NCI-H526 (cell line): ENCODE results near the gene NOS2.
"Not testable (repeated sequence)": the region's sequence is repeated elsewhere in the genome, so short reads cannot be mapped to it uniquely, and the experiment has no call there.

Source experiments
- DNase-seq, 2 experiments: peaks; one replicate each; lab custom pipeline; 2025; lab: John Stamatoyannopoulos, UW

Gene NOS2

DNA sequence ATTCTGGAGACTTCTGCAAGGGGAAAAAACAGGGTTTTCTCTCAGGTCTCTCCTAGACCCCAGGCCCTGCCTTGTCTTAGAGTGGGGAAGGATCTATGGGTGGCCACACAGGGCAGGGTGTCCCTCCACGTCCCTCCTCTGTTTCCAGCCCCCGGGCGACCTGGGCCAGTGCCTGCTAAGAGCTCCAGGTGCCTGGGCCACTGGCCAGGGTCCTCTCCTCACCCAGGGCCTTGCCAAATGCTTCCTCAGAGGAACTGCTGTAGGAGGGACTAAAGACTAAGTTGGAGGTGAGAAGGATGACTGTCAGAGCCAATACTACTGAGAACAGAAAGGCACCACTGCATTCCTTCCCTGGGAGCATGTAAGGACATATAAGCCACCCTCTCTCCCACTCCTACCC is 11.4 kb downstream of the NOS2 start:
- no peak for DNase-seq

DNA sequence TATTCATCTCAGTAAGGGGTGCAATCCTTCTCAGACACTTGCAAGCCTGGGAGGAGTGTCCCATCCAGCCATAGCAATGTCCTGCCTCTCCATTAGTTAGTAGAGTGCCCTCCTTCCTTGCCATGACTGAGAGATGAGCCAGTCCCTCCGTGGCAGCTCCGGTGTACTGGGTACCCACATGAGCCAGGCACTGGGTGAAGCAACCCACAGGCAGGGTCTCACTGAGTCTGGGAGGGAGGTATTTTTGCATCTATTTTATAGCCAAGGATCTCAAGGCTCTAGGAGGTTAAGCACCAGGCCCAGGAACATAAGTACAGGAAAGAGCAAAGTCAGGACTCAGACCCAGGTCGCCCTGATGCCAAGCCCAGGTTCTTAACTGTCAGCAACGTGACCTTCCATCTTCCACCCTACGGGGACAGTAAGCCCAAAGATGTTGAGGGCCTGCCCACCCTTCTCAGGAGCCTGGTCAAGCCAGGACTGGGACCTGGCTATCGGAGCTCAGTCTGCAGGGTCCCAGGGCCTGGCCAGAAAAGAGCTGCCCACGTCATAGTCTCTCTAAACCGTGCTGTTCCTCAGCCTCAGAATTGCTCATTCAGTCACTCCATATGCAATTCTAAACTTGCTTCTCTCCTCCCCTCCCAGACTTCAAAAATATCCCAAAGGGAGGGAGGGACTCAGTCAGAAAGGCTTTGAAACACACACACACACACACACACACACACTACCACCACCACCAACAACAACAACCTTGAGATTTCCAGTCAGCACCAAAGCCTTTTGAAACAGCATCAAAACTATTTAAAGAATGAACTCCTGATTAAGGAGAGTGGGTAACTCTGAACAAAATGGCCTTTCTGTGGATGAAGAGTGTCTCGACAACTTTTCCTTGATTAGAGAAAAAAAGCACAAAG is 16.6 kb downstream of the NOS2 start:
- no peak for DNase-seq

DNA sequence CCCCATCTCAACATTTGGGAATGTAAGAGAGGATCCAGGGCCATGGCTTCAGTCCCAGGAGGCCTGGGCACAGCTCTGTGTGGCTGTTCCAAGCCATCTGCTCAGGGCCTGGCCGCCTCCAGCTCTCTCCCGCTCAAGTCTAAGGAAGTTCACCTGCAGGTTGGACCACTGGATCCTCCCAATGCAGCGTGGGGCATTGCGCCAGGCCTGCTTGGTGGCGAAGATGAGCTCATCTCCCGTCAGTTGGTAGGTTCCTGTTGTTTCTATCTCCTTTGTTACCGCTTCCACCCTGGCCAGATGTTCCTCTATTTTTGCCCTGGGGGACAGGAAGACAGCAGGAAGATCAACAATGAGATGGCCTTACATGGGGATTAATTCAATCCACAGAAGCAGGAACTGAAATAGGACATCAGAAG is 17.5 kb downstream of the NOS2 start:
- no peak for DNase-seq

DNA sequence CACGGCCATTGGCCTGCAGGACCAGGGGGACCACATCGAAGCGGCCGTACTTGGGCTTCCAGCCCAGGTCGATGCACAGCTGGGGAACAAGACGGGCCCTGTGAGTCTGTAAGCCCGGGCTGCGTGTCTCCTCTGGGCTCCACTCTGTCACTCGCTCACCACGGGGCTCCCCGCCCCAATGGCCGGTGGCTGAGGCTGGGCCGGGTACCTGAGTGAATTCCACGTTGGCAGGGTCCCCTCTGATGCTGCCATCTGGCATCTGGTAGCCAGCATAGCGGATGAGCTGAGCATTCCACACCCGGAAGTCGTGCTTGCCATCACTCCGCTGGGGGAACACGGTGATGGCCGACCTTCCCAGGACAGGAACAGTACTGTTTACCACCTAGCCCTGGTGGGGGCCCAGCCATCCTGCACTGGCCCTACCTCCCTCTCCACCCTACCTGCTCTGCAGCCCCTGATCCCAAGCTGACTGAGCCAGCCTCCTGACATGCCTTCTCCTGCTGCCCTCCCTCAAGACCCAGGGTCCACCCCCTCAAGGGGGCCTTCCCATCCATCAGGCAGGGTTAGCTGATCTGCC is 19.4 kb downstream of the NOS2 start:
- no peak for DNase-seq

DNA sequence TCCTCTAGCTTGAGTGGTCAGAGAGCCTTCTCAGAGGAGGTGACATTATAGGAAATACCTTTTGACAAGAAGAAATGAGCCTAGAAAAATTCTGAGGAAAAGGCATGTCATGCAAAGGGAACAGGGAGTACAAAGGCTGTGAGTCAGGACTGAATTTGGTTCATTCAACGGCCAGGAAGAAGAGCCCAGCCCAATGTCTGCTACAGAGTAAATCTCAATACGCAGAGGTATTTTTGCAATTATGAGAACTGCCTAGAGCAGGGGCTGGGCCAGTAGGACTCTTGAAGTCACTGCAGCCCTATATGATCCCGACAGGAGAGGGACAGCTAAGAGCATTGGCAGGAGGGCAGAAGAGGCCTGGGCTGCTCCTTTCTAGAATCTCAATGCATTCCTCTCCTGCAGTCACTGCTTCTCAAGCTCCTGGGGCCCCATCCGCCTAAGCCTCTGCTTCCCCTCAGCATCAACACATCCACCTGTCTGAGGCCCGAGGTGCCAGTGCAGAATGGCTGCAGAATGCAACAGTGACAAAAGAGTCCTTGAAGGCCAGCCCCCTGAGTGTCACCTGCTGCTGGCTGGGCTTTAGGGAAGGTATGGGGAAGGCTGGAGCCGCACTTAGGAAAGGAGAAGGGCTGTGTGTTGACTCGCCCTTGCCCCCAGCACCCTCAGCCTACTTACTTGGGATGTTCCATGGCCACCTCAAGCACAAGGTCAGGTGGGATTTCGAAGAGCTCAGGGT is 20.1 kb downstream of the NOS2 start:
- no peak for DNase-seq

DNA sequence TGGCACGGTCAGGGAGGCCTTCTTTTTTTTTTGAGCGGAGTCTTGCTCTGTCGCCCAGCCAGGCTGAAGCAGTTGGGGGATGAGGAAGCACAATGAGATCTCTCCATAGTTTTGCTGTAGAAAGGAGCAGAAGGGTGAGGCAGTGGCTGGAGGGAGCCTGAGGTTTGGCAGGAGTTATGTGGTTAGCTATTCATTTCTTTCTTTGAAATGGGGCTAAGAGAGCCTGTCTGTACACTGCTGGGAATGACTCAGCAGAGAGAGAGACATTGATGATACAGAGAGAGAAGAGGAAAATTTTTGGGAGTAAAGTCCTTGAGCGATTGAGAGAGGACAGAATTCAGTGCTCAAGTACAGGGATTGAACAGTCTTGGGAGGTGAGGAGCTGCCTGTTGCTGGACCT is 22.1 kb downstream of the NOS2 start:
- no peak for DNase-seq

DNA sequence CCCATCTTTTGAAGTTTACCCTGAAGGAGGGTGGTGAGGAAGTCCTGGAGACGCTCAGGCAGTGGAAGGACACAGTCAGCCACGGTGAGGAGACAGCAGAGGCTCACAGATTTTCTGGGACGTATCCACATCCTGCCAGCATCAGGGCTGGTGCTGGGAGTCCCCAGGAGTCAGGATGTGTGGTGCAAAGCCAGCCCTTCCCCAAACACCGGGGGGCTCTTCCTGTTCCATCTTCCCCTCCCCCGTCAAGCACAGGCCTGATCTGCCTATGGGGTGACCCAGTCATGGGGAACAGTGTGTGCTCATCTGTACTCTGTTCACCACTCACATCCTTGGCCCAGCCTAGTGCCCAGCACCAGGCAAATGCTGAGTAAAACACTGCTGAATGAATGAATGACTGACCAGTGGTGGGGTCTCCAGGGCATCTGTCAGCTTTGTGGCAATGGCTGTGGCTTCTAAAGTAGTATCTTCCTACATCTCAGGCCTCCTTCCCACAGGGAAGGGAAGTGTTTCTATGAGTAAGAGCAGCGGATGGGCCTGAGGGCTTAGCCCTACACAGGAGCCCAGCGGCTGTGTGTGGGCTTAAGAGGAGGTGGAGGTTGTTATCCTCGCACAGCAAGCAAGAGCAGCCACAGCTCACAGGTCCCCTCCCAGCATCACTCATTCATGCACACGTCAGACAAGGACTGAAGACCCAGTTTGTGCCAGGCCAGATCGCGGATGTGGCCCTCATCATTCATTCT is 23.3 kb downstream of the NOS2 start:
- no peak for DNase-seq

DNA sequence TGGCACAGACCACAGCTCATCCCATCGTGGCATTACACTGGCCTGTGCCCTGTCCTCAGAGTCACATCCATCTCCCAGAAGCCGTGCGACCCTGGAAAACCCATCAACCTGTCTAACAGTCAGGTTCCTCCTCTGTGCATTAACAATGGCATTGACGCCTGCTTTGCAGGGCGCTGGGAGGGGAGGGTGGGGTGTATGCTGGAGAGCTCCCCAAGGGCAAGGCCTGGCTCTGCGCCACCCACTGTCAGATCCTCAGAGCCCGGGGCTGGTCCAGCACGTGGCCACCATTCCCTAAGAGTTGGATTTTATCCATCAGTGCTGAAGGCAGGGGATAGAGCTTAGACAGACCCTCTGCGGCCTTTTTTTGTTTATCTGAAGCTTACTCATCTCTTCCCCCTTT is 28.7 kb downstream of the NOS2 start:
- DNase-seq = no peak

DNA sequence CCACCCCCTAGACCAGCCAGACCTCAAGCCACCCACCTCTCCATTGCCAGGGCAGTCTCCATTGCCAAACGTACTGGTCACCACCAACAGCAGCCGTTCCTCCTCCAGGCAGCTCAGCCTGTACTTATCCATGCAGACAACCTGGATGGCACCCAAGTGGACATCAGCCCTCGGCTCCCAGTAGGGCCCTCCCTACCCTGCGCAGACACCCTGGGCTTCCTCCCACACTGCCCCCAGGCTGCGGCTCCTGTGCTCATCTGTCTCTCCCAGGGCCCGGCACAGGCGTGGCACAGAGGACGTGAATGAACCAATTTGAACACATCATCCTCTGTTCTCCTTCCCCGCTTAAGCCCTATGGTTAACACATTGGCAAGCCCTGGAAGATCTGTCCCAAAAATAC is 29.5 kb downstream of the NOS2 start:
- no peak for DNase-seq

DNA sequence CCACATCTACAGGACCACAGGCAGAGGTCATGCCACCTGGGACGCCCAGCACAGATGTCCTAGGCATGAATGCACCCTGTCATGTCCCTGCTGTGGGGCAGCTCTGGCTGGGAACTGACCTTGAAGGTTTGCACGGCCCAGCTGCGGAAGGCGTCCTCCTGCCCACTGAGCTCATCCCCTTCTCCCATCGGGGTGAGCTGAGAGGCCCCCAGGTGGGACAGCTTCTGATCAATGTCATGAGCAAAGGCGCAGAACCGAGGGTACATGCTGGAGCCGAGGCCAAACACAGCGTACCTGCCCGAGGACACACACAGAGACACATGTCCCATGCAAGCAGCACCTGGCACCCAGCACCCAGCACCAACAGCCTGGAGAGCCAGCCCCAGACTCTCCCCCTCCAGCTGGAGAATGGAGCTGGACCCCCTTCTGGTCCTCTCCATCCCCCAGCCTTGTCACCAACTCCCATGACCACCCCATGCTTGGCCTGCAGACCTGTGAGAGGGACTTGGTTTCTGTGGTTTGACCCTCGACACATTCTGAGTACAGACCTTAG is 31.4 kb downstream of the NOS2 start:
- DNase-seq = no peak

DNA sequence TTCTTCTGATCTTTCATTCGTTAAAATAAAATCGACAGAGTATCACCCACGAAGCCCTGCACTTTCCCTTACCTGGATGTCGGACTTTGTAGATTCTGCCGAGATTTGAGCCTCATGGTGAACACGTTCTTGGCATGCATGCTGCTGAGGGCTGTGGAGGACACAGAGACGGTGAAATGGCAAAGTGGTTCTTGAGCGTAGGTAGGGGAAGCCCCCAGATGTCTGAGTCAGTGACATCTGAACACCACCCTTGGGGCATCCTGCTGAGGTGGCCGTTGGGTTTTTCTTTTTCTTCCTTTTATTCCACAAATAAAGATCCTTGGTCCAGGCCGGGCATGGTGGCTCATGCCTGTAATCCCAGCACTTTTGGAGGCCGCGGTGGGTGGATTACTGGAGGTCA is 33.9 kb downstream of the NOS2 start:
- no peak for DNase-seq

DNA sequence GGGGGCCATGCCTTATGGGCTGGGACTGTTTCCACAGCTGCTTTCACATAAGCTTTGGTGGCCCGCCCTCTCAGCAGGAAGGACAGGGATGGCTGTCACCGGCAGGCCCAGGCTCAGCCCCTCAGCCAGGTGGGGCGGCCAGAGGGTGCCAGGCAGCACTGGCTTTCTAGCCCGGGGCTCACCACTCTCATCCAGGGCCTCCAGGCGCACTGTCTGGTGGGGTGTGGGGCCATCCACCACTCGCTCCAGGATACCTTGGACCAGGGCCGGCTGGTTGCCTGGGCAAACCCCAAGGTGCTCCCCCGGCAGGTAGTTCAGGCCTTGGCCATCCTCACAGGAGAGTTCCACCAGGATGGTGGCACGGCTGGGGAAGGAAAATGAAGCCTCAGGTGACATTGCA is 35.0 kb downstream of the NOS2 start:
- DNase-seq = no peak

DNA sequence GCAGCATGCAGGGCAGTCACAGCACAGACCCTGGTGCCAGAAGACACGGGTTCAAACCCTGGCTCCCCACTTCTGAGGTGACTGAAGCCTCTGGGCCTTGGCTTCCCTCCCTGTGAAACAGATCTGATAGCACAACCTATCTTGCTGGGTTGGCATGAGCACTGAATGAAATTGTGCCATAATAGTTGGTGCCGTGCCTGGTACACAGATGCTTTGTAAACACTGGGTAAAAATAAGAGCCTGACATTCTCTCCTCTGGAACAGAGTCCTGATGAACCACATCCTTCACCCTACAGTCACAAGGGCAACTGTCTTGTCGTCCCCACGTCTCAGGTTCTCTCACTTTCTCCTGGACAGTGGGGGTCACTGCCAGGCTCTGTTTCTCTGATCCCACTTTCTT is 35.7 kb downstream of the NOS2 start:
- no peak for DNase-seq

DNA sequence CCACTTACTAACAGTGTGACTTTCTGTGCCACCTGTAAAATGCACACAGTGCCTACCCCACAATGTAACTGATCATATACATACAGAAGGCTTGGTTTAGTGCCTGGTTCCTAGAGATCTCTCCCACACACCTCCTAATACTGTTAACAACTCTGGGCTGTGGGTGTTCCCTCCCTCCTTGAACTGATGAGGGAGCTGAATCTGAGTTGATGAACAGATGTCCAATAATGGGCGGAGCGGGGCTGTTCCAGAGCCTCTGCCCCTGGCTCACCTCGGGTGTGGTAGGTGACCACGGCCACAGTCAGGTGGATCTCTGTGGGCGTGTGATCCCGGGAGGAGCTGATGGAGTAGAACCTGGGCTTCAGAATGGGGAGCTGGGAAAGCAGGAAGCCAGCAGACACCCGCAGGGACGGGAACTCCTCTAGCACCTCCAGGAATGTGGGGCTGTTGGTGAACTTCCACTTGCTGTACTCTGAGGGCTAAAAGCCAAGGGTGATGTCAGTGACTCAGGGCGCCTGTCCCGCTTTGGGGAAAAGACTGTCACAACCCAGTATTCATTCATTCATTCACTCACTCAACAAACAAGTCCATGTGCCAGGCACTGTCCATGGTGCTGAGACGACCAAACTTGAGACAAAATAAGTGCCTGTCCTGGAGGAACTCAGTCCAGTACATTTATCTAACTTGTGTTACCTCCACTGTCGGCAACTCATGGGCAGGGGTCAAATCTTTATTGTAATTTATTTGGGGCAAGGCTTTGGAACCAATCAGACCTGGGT is 37.6 kb downstream of the NOS2 start:
- no peak for DNase-seq

DNA sequence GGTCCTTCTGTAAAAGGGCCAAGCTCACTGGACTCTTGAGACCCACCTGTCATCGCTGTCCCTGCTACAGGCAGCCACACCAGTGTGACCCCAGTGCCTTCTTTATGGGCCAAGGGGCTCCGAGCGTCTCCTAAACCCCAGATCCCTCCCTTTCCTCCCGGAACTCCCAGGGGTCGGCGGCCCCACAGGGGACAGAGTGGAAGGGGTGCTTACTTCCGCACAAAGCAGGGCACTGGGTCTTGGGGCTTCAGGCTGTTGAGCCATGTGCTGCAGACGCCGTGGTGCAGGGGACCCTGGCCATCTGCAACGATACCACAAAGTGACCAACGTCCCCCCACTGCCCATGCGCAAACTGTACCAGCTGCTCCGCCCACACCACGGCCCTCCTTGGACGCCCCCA is 39.4 kb downstream of the NOS2 start:
- not testable (repeated sequence) for DNase-seq

DNA sequence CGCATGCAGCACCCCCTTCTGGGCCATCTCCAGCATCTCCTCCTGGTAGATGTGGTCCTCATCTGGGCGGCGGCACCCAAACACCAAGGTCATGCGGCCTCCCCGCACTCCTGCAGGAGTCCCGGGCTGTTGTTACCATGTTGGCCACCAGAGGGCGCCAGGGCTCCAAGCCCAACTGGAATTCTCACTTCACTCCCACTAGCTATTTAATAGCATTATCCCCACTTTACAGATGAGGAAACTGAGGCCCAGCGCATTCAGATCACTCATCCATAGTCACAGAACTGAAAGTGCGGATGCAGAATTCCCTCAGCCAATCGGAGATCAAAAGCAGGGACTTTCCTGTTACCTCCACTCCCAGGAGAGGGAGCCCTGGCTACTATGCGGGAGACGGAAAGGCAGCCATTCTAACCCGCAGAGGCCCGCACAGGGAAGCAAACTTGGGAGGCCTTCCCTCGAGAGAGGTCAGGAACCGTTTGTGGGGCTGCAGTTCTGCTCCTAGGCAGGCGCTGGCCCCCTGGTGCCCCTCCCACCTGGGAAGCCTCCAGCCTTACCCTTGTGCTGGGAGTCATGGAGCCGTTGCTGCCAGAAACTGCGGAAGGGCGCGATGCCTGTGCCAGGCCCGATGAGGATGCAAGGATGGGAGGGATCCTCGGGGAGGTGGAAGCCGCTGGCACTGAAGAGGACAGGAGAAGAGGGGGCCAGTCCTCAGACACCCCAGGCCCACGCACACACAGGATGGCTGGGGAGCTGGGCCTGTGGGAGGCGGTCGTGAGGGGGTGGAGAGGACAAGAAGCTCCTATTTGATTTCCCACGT is 40.1 kb downstream of the NOS2 start:
- DNase-seq = peak; percentile 40 to 83

DNA sequence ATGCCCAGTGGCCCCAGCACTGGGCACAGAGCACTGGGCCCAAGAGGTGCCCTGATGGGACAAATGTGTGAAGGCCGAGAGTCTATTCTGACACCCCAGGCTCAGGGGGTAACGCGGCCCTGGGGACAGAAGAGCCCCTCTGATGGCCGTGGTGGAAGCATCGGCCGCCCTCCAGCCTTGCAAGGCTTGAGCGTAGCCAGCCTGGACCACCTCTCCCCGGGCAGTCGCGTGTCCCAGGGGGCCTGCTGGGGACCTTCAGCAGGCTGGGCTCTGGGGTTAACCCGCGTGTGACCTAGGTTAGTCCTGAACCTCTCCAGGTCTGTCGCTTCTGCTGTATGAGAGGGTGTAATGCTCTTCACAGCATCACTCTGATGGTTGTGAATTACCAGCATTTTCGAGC is 40.8 kb downstream of the NOS2 start:
- DNase-seq = no peak

DNA sequence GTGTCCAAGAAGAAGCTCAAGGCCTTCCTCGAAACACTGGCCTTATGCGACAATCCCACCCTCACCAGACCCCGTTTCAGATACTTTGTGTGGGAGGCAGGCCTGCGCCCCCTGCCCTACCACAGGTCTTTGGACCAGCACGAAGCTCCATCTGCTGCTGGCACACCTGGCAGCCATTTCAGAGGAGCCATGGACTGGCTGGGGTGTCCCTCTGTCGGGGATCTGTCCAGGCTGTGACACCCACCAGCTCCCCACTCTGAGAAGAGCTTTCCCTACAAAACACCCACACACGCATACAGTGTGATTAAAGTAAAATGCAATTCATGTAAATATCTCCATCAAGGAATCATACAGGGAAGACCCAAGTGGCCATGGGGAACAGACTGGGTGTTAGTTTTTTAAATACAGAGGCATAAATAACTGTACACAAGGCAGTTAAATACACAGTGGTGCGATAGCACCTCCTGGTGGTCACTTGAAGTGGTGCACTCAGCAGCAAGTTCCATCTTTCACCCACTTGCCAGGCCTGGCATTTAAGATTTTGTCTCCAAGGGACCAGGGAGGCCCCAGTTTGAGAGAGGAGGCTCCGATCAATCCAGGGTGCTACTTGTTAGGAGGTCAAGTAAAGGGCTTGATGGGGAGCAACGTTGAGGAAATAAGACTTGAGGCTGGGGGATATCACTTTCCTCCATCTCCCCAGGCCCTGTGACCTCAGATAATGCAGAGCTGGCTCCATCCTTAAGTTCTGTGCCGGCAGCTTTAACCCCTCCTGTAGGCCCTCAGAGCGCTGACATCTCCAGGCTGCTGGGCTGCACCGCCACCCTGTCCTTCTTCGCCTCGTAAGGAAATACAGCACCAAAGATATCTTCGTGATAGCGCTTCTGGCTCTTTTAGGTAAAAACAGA is 43.6 kb downstream of the NOS2 start:
- DNase-seq = peak; percentile 31 to 79
